Stimulated activated CD8-positive, alpha-beta memory T cell treated with anti-CD3 and anti-CD28 coated beads, Interleukin-7, amount 100 ng/mL, for 1 hour (primary cell): Measurements from ENCODE around the gene SNRNP40.
"Not testable (repeated sequence)": the region's sequence is repeated elsewhere in the genome, so short reads cannot be mapped to it uniquely, and the experiment has no call there.

ENCODE experiments used
- DNase-seq, 2 donors: peaks; one replicate each; pipeline ENCODE4 v3.0.0-alpha.2; 2020; ENCODE audit warnings: low read depth in 2 of 2

The SNRNP40 gene

GRCh38 chr1:31296486-31297276, at the start of gene SNRNP40, which contains the start of gene ZCCHC17:
Gene SNRNP40 (minus strand): TSS chr1:31296788. CDS start chr1:31296751, 37 bp downstream.
Gene ZCCHC17 (plus strand): TSS chr1:31297032. CDS start chr1:31310099, 13,067 bp downstream.
- DNase-seq = peak; percentile 79 to 83

DNA sequence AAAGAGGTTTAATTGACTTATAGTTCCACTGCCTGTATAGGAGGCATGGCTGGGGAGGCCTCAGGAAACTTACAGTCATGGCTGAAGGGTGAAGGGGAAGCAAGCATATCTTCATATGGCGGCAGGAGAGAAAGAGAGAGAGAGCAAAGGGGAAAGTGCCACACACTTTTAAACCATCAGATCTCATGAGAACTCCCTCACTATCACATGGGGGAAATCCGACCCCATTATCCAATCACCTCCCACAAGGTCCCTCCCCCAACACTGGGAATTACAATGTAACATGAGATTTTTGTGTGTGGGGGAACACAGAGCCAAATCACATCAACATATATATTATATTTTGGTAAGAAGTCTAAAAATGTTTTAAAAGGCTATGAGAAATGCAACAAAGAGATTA, 49.0 kb upstream of the SNRNP40 start:
- no peak for DNase-seq

- no peak for DNase-seq
Observed at GRCh38 chr1:31344503-31344902, 47.9 kb upstream of the SNRNP40 start.

DNA sequence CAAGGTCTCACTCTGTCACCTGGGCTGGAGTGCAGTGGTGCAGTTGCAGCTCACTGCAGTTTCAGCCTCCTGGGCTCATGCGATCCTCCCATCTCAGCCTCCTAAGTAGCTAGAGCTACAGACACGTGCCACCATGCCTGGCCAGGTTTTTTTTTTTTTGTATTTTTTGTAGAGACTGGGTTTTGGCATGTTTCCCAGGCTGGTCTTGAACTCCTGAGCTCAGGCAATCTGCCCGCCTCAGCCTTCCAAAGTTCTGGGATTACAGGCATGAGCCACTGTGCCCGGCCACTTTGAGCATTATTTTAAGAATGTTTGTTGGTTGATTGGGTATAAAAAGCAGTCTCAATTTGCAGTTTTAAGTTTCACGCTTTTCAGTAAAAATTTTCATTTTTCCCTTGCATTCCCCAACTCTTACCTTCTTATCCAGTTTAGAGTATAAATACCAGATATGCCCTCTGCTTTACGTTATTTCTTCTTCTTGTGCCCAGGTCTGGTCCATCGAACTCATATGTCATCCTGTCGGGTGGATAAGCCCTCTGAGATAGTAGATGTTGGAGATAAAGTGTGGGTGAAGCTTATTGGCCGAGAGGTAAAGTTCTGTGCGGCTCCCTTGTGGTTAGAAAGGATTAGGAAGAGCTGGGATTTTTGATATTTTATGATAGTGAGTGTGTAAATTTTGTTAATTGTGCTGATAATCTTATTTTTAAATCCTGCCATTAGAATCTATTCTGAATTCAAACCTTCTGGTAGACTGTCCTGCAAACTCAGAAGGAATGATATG, 40.3 kb upstream of the SNRNP40 start:
- no peak for DNase-seq

- DNase-seq = no peak
Observed at GRCh38 chr1:31335007-31335406, 38.4 kb upstream of the SNRNP40 start.

GRCh38 chr1:31327381-31327780, 30.8 kb upstream of the SNRNP40 start:
- DNase-seq = no peak

GRCh38 chr1:31326461-31326860, 29.9 kb upstream of the SNRNP40 start:
- no peak for DNase-seq

DNA sequence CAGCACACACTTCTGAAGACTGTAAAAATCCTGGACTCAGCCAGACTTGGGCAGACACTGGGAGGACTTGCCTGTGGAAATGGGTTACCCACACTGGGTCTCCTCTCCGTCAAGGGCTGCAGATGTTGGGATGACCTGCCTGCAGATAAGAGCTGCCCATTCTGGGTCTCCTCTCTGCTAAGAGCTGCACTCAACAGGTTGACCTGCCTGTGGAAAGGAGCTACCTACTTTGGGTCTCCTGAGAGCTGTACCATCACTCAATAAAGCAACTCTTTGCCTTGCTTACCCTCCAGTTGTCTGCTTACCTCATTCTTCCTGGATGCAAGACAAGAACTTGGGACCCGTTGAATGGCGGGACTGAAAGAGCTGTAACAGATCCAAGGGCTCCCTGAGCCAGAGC, 28.4 kb upstream of the SNRNP40 start:
- DNase-seq = no peak

DNA sequence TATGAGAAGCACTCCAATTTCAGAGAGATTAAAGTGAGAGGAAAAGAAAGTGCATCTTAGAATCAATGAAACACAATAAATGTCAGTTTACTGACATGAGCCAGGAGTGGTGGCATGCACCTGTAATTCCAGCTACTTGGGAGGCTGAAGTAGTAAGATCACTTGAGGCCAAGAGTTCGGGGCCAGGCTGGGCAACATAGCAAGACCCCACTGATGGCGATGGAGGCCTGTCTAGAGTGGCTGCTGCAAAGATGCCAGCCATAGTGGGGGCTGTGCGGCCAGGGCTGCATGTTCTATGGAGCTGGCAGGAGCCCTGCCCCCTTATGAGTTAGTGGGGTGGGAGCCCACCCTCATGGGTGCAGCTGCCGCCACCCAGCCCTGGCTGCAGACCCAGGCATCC, 27.5 kb upstream of the SNRNP40 start:
- no peak for DNase-seq

DNA sequence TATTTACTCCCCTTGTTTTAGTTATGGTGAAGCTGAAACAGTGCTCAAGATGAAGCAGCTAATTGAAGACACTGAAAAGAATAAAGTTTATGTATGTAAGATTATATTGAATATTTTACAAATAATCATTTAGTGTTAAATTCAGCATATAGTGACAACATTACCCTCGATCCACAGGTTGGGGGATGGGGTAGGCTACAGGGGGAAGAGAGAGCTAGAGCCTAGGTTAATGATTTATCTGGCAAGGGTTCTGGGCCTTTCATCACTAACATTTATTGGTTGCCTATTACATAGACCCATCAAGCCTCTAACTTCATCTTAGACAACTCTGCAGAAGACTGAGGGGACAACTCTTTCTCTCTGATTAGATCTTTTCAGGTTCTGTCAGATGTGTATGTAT, 21.6 kb upstream of the SNRNP40 start:
- no peak for DNase-seq

- DNase-seq = no peak
Observed at GRCh38 chr1:31315902-31316301, 19.3 kb upstream of the SNRNP40 start.

GRCh38 chr1:31310198-31310597, 13.6 kb upstream of the SNRNP40 start:
- no peak for DNase-seq

DNA sequence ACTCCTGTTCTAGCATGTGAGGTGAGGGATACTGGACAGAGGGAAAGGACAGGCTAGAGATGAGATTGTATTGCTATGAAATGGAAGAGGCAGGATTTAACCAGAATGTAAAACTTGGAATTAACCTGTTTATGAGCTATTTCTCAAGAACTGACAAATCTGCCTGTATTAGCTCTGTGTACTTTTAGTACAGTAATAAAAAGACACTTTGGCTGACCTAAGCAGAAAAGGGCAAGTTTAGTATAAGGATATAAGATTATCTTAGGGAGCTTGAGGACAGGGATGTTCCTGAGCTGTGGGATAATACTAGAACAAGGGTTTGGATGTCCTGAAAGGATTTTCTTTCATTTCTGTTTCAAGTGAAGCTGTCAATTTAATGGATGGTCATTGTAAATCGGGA, 11.4 kb upstream of the SNRNP40 start:
- no peak for DNase-seq

DNA sequence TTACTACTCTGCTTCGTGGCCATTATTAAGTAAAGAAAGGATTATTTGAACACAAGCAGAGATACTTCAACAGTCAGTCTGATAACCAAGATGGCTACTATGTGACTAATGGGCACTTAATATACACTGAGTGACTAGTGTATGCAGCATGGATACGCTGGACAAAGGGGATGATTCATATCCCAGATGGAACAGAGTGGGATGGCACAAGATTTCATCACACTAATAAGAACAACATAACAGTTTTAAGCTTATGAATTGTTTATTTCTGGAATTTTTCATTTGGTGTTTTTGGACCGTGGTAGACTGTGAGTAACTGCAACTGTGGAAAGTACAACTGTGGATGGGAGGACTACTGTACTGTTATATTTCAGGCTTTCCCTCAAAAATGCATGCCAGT, 9.7 kb upstream of the SNRNP40 start:
- no peak for DNase-seq

DNA sequence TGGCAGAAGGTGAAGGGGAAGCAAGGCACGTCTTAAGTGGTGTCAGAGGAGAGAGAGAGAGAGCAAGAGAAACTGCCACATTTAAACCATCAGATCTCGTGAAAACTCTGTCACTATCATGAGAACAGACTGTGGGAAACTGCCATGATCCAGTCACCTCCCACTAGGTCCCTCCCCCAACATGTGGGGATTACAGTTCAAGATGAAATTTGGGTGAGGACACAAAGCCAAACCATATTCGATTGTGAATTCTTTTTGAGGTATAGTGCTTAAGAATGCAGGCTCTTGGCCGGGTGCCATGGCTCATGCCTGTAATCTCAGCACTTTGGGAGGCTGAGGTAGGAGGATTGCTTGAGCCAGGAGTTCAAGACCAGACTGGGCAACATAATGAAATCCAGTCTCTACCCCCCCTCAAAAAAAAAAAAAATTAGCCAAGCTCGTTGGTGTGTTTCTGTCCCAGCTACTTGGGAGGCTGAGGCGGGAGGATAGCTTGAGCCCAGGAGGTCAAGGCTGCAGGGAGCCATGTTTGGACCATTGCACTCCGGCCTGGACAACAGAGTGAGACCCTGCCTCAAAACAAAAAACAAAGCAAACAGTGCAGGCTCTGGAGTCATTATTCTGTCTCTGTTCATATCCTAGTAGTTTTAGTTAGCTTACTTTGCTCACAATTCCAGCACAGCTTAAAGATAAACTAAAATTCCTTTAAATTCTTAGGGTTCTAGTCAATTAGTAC, 6.3 kb upstream of the SNRNP40 start:
- DNase-seq = no peak

DNA sequence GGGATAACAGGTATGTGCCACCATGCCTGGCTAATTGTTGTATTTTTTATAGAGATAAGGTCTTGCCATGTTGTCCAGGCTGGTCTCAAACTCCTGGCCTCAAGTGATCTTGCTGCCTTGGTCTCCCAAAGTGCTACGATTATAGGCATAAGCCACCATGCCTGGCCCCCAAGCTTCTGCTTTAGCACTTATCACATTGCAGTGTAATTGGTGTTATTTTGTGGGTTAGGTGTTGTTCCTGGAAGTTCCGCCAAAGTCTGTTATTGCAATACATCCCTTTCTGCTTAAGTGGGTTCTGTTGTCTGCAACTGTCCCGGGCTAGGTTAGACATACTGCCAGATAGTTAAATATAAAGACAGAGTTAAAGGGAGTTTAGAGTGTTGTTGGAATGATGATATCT, 3.6 kb upstream of the SNRNP40 start:
- no peak for DNase-seq

DNA sequence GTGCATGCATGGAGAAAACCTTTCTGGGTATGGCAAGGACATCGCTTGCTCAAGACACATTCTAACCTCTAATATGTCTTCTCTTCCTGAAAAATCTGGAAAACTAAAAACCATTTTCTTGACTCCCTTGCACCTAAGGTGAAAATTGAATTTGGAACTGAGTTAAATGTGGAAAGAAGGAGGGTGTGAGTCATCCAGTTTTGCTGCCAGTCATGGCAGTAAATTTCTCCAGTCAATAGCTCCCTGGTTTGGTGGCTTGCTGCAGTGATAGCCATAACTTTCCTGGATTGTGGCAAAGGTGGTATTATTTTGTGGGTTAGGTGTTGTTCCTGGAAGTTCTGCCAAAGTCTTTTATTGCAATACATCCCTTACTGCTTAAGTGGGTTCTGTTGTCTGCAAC, 2.8 kb upstream of the SNRNP40 start:
- no peak for DNase-seq

DNA sequence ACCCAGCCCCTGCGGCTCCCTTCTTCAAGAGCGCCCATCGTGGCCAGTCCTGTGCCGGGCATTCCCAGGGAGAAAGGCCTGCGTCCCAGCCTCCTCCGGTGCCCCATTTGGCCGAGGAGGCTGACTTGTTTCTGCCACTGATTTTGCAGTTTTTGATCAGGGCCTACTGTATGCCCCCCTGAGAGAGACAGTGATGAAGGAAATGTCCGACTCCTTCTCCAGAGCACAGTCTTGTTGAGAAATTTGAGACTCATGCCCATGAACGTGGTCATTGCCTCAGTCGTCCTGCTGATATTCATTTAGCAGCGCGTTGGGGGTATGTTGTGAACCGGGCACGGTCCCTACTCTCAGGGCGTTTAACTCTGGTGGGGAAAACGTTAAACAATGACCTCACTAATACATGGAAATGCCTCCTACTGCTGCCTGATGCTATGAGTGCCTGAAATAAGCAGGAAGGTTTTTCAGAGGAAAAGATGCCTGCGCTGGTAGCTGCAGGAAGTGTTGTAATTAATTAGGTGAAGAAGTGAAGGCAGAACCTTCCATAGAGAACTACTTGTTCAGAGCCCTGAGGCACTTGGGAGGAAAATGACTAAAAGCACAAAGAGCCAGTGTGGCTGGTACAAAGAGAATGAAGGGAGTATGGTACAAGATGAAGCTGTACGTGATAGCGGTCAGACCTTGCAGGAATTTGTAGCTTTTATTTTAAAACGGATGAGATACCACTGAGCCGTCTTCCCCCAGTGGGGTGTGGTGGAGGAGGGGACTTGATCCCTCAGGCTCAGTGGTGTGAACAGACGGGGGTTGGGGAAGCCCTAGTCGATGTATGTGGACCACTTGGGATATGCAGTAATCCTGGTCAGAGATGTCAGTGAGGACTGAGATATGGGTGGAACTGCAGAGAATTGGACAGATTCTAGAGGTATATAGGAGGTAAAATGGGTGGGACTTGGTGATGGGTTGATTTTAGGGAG, 974 bp upstream of the SNRNP40 start:
- DNase-seq = no peak

DNA sequence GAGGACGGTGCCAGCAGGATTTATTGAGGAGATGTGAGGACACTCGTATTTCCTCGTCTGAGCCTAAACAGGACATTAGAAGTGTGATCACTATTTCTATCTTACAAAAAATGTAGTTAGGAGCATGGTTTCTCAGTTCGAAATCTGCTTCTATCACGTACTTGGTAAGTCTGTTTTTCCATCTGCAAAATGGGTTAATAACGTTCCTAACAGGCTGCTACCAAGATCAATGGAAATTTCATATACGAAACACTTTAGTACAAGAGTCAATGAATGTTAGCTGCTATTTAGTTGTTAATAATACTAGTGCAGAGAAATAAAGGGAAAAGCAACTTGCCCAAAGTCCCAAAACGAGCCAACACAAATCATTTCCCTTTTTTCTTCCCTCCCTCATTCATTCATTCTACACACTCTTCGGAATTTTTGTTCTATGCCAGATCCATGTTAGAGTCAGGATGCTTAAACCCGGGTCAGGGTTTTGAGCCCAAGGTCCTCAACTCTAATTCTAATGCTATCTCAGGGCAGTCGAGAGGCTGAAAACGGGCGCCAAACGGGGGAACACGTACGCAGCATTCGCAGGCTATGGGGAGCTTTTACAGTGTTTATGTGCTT, 608 bp downstream of the SNRNP40 start:
- no peak for DNase-seq

DNA sequence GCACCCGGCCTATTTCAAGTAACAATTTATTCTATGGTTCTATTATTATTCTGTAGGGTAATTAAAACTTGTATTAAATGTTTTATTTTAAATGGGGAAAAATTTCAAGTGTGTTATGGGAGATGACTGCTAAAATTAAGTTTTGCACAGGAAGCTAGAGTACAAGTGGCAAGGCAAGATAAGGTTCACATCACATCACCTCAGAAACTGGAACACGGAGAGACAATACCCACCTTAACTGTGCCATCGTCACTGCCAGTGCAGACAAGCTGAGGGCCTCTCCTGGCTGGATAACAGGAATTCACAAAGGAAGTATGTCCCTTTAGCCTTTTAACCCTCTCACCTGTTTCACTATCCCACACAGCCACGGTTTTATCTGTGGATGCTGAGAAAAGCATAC, 7.6 kb downstream of the SNRNP40 start:
- DNase-seq = no peak

- not testable (repeated sequence) for DNase-seq
Observed at GRCh38 chr1:31287791-31288190, 8.8 kb downstream of the SNRNP40 start.
